Hepatocyte (in vitro differentiated cells): ENCODE measurements around the gene WDR86.

Experiments used
- EZH2 ChIP-seq: fragments of 200-600 bp; sonication (generic); IDR thresholded peaks from 2 replicates; pipeline ENCODE4 v1.6.1; 2016; ENCODE audit warnings: antibody characterized with exemption, mild to moderate bottlenecking, borderline replicate concordance
- TF ChIP-seq, protein P1 (sequence below): fragments of 200-600 bp; sonication (generic); IDR thresholded peaks from 2 replicates; pipeline ENCODE4 v1.5.1; 2016; ENCODE audit warnings: antibody characterized with exemption, mild to moderate bottlenecking; ENCODE audit not compliant: poor library complexity

DNA sequence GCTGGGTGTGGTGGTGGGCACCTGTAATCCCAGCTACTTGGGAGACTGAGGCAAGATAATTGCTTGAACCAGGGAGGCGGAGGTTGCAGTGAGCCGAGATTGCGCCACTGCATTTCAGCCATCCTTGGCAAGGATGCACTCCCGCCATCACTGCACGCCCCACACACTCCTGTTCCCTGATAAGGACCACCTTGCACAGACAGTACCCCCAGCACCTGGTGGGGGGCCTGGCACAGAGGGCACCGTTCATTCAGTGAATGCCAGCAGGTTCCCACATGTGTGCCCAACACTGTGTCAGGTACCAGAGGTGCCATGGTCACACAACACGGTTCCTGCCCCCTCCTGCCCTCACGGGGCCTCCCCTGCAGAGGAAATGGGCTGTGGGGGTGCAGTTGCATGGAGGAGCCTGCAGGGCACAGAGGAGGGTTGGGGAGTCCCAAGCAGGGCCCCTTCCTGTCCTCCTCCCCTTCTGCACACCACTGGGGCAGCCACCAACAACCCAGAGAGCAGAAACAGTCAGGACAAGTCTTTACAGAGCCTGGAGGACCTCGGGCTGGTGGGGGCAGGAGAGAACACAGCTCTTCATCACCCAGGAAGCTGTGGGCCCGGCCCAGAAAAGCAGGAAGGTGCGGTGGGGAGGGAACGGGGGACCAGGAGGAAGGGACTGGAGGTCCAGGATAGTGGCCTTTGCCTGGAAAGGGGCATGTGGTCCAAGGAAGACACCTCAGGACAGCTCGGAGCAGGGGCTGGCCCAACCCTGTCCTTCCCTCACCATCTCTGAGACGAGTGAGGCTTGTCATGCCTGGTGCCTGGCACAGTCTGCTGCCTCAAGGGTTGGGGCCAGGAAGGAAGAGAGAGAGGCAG, 23.1 kb upstream of the WDR86 start:
- TF ChIP-seq, protein P1, sequence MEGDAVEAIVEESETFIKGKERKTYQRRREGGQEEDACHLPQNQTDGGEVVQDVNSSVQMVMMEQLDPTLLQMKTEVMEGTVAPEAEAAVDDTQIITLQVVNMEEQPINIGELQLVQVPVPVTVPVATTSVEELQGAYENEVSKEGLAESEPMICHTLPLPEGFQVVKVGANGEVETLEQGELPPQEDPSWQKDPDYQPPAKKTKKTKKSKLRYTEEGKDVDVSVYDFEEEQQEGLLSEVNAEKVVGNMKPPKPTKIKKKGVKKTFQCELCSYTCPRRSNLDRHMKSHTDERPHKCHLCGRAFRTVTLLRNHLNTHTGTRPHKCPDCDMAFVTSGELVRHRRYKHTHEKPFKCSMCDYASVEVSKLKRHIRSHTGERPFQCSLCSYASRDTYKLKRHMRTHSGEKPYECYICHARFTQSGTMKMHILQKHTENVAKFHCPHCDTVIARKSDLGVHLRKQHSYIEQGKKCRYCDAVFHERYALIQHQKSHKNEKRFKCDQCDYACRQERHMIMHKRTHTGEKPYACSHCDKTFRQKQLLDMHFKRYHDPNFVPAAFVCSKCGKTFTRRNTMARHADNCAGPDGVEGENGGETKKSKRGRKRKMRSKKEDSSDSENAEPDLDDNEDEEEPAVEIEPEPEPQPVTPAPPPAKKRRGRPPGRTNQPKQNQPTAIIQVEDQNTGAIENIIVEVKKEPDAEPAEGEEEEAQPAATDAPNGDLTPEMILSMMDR: no peak
- TF ChIP-seq EZH2: no peak
